Activated T-cell treated with anti-CD3 and anti-CD28 coated beads, Interleukin-2, amount 50 U/mL, for 4 hours (primary cell): ENCODE data around the gene MRPL54. TPM values are rescaled to one million over a fixed set of nuclear protein-coding genes. Genes with fewer than 3 reads are reported as not detected.
A peak's percentile ranks its signal among the peaks of the same experiment; 100 is the strongest.

ENCODE experiments used
- ATAC-seq, 2 donors: fragments of 200-7000 bp; cut with Tn5 transposase; one replicate each; pipeline ENCODE4 v1.10.0; 2021
- DNase-seq: peaks from one replicate; pipeline ENCODE4 v3.0.0-alpha.2; 2020
- H3K27me3 Mint-ChIP-seq: one replicate; pipeline ENCODE4 v1.8.0; 2021; ENCODE audit warnings: low read depth, mixed read lengths
- H3K36me3 Mint-ChIP-seq: one replicate; pipeline ENCODE4 v1.8.0; 2022; ENCODE audit warnings: mixed read lengths; ENCODE audit not compliant: insufficient read depth
- H3K4me1 Mint-ChIP-seq: one replicate; pipeline ENCODE4 v1.8.0; 2021; ENCODE audit warnings: low read depth, mixed read lengths
- H3K4me3 Mint-ChIP-seq: one replicate; pipeline ENCODE4 v1.8.0; 2021; ENCODE audit warnings: mild to moderate bottlenecking, moderate library complexity, mixed read lengths
- H3K9me3 Mint-ChIP-seq: one replicate; pipeline ENCODE4 v1.8.0; 2021; ENCODE audit warnings: mixed read lengths
- total RNA-seq, 3 donors: library from RNA; stranded (reverse); gene quantifications; one replicate each; pipeline ENCODE4 v1.2.1, GENCODE V29; 2021

MRPL54 gene
- total RNA-seq, 3 donors from 2014 or later: 95.8 to 132 (median 125) TPM

- no peak for ATAC-seq
- peak overlapping the region; percentile 61 for H3K4me3 Mint-ChIP-seq
Observed at GRCh38 chr19:3800996-3801395, 38.5 kb downstream of the MRPL54 start.

GRCh38 chr19:3801412-3802096 is 39.1 kb downstream of the MRPL54 start:
- peaks cover 29% of the 10 kb centered on the region for H3K4me1 Mint-ChIP-seq
- peak; percentile 62 for DNase-seq
- peak overlapping the region; percentile 61 for H3K4me3 Mint-ChIP-seq

More at GRCh38 chr19:3800996-3801395, 38.5 kb downstream of the MRPL54 start:
- Mint-ChIP-seq H3K4me1 (peaks cover 28% of the 10 kb centered on the region), H3K27me3 (no peaks in the 10 kb centered on the region), H3K9me3 (peaks cover 8% of the 10 kb centered on the region), H3K36me3 (peaks cover 2% of the 10 kb centered on the region)
- DNase-seq: no peak

DNA sequence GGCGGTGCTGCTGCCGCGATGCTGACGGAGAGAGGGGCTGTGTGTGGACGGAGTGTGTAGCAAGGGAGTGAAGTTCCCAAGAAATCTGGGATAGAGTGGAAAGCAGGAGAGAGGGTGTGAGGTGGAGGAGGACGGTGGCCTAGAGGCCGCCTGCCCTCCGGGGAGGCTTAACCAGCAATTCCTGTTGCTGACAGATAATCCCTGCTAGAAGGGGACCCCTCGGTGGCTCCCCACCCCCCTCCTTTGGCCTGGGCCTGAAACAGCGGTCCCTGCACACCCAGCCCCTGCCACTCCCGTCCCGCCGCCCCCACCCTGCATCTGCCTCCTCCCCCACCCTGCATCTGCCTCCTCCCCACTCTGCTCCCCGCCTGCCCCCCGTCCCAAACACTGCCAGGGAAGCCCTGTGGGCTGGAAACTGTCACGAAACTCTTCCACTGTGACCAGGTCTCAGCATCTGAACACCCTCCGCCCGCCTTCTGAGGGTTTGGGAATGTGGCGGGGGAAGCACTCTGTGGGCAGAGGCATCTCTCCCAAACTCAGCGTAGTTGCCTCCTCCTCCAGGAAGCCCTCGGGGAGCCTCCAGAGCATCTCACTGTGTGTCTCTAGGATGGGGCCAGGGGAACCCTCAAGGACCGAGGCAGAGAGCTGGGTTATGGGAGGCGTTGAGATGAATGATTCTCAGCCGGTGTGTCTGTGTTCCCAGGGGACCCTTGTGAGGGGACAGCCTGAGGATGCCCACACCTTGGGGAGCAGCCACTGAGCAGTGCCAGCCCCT is 40.8 kb downstream of the MRPL54 start:
- ATAC-seq (no peak), DNase-seq (no peak)
- Mint-ChIP-seq H3K4me1 (peaks cover 40% of the 10 kb centered on the region), H3K27me3 (no peaks in the 10 kb centered on the region), H3K4me3 (no peak overlapping the region), H3K9me3 (no peaks in the 10 kb centered on the region), H3K36me3 (no peaks in the 10 kb centered on the region)

More at GRCh38 chr19:3801412-3802096, 39.1 kb downstream of the MRPL54 start:
- Mint-ChIP-seq H3K9me3 (peaks cover 5% of the 10 kb centered on the region), H3K36me3 (peaks cover under 1% of the 10 kb centered on the region), H3K27me3 (no peaks in the 10 kb centered on the region)
- ATAC-seq: peak; percentile 64

GRCh38 chr19:3803986-3804385 is 41.5 kb downstream of the MRPL54 start:
- no peak overlapping the region for H3K4me3 Mint-ChIP-seq
- H3K9me3 Mint-ChIP-seq: no peaks in the 10 kb centered on the region
- H3K4me1 Mint-ChIP-seq: peaks cover 39% of the 10 kb centered on the region
- no peaks in the 10 kb centered on the region for H3K27me3 Mint-ChIP-seq
- ATAC-seq (no peak), DNase-seq (no peak)
- H3K36me3 Mint-ChIP-seq: no peaks in the 10 kb centered on the region

- peaks cover 35% of the 10 kb centered on the region for H3K4me1 Mint-ChIP-seq
- no peak for ATAC-seq
- DNase-seq: no peak
Observed at GRCh38 chr19:3804429-3804828, 41.9 kb downstream of the MRPL54 start.

DNA sequence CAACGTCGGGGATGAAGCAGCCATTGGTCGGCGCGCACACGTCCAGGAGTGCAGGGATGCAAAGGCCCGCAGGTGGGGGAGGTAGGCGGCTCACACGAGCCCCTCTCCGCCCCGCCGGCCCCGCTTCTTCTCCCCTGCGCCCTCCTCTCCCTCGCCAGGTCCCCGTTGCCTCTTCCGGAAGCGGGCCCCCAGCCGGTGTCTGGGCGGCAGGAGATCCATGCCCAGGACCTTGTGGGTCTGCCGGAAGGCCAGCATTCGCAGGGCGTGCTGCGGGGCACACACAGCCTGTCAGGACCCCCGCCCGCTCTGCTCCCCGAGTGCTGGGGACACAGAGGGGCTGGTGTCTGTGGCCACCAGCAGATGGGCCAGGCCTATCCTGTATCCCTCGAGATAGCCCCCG is 43.4 kb downstream of the MRPL54 start:
- H3K4me1 Mint-ChIP-seq: peaks cover 34% of the 10 kb centered on the region
- no peaks in the 10 kb centered on the region for H3K27me3 Mint-ChIP-seq
- ATAC-seq: no peak
- H3K4me3 Mint-ChIP-seq: no peak overlapping the region
- no peaks in the 10 kb centered on the region for H3K36me3 Mint-ChIP-seq
- no peak for DNase-seq
- no peaks in the 10 kb centered on the region for H3K9me3 Mint-ChIP-seq

More at GRCh38 chr19:3804429-3804828, 41.9 kb downstream of the MRPL54 start:
- Mint-ChIP-seq H3K27me3 (no peaks in the 10 kb centered on the region), H3K4me3 (no peak overlapping the region), H3K36me3 (no peaks in the 10 kb centered on the region), H3K9me3 (no peaks in the 10 kb centered on the region)

DNA sequence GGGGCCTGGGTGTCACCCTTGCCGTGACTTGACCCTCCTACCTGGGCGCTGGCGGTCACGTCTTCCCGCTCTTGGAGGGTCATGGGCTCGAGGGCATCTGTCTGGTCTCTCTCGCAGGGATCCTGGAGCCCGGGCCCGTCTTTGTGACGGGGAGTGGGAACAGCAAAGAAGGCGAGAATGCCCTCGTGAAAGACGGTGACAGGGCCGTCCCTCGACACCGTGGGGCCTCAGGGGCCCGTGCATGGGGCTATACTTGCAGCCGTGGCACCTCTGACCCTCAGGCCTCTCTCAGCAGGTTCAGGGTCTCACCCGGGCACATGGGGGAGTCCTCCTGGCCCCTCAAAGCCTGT is 44.6 kb downstream of the MRPL54 start:
- H3K27me3 Mint-ChIP-seq: no peaks in the 10 kb centered on the region
- H3K36me3 Mint-ChIP-seq: no peaks in the 10 kb centered on the region
- H3K4me1 Mint-ChIP-seq: peaks cover 34% of the 10 kb centered on the region
- no peaks in the 10 kb centered on the region for H3K9me3 Mint-ChIP-seq
- DNase-seq (no peak), ATAC-seq (no peak)
- no peak overlapping the region for H3K4me3 Mint-ChIP-seq

DNA sequence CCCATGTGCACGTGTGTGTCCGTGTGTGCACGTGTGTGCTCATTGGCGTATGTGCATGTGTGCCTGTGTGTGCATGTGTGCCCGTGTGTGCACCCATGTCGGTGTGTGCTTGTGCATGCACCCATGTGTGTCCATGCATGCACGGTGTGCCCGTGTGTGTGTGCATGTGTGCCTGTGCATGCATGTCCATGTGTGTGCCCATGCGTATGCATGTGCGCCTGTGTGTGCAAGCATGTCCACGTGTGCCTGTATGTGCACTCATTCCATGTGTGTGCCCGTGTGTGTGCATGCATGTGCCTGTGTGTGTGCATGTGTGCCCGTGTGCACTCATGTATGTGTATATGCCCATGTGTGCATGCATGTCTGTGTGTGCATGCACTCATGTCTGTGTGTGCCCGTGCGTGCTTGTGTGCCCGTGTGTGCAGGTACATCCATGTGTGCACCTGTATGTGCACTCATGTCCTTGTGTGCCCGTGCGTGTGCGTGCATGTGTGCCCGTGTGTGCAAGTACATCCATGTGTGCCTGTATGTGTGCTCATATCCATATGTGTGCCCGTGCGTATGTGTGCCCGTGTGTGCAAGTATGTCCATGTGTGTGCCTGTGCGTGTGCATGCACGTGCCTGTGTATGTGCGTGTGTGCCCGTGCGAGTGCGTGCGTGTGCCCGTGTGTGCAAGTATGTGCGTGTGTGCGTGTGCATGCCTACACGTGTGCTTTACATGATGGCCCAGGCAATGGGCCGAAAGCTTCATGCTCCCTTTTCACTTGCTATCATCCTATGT is 45.3 kb downstream of the MRPL54 start:
- DNase-seq (no peak), ATAC-seq (no peak)
- no peak overlapping the region for H3K4me3 Mint-ChIP-seq
- H3K27me3 Mint-ChIP-seq: no peaks in the 10 kb centered on the region
- H3K9me3 Mint-ChIP-seq: no peaks in the 10 kb centered on the region
- no peaks in the 10 kb centered on the region for H3K36me3 Mint-ChIP-seq
- H3K4me1 Mint-ChIP-seq: peaks cover 38% of the 10 kb centered on the region

GRCh38 chr19:3808420-3809143 is 46.1 kb downstream of the MRPL54 start:
- DNase-seq (no peak), ATAC-seq (no peak)
- Mint-ChIP-seq H3K4me3 (no peak overlapping the region), H3K9me3 (no peaks in the 10 kb centered on the region), H3K27me3 (no peaks in the 10 kb centered on the region), H3K4me1 (peaks cover 46% of the 10 kb centered on the region), H3K36me3 (no peaks in the 10 kb centered on the region)

DNA sequence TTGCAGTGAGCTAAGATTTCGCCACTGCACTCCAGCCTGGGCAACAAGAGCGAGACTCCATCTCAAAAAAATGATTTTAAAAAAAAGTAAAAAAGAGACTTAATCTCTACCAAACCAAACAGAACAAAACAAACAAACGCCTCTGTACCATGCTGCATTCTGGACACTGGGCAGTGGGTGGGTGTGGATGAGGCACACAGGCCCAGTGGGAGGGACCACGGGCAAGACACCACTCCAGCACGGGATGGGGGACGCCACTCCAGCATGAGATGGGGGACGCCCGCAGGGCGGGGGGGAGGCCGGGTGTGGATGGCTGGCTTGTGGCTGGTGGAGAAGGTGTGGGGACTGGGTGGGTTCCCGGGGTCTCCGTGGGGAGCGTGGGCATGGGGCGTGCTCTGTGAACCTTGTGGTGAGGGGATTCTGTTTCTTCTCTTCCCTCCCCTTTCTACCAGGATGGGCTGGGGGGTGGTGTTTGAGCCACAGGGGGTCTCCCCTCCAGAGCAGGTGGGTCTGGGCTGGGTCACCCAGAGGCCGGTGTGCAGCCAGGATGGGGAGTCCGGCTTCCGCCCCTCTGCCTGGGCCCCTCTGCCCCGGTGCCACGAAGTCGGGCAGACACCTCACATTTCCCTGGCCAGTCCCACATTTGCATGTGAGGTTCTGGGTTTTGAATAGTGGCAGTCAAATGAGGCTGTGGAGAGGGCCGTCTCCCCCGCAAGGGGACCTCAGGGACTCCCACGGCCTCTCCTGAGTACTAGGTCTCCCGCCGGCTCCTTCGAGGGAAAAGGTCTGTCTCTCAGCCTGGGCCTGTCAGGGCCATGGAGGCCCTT is 47.6 kb downstream of the MRPL54 start:
- Mint-ChIP-seq H3K4me3 (no peak overlapping the region), H3K4me1 (peaks cover 59% of the 10 kb centered on the region), H3K9me3 (no peaks in the 10 kb centered on the region), H3K36me3 (no peaks in the 10 kb centered on the region), H3K27me3 (no peaks in the 10 kb centered on the region)
- DNase-seq: no peak
- no peak for ATAC-seq

DNA sequence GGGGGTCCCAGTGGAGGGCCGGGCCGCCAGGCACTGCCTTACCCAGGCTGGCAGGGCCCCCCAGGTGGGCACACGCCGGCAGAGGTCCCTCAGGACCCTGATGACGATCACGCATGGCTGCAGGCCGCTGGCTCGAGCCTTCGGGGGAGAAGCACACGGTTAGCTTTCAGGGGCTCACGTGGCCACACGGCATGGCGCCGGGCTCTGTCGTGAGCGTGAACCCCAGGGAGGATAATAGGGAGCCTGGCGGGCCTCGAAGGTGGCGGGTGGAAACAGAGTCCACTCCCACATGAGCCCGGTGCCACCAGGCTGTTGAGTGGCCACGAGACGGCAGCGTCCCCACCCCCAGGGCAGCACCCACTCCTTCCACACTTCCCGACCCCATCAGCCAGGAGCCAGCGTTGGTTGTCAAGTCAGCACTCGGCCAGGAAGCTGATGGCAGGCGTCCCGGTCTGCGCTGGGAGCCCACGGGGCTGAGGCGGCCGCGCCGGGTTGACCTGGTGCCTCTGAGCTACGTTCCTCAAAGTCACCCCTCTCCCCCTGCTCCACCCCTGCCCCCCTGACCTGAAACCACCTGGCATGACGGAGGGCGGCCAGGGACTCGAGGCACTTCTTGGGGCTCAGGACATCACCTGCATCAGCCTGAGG is 48.4 kb downstream of the MRPL54 start:
- DNase-seq (no peak), ATAC-seq (no peak)
- Mint-ChIP-seq H3K36me3 (no peaks in the 10 kb centered on the region), H3K9me3 (no peaks in the 10 kb centered on the region), H3K4me1 (peaks cover 59% of the 10 kb centered on the region), H3K4me3 (no peak overlapping the region), H3K27me3 (no peaks in the 10 kb centered on the region)

- H3K9me3 Mint-ChIP-seq: no peaks in the 10 kb centered on the region
- DNase-seq (no peak), ATAC-seq (no peak)
- H3K27me3 Mint-ChIP-seq: no peaks in the 10 kb centered on the region
- H3K4me3 Mint-ChIP-seq: no peak overlapping the region
- peaks cover 54% of the 10 kb centered on the region for H3K4me1 Mint-ChIP-seq
- H3K36me3 Mint-ChIP-seq: no peaks in the 10 kb centered on the region
Observed at GRCh38 chr19:3813473-3814392, 51.3 kb downstream of the MRPL54 start.
